Bronchial epithelial cell (primary cell): ENCODE measurements around the gene KRTAP15-1. TPM values are rescaled to one million over a fixed set of nuclear protein-coding genes. Genes with fewer than 3 reads are reported as not detected.
A peak's percentile ranks its signal among the peaks of the same experiment; 100 is the strongest.

Experiments
- DNase-seq: peaks from one replicate; pipeline ENCODE4 v3.0.0-alpha.2; 2010; ENCODE audit warnings: low read depth
- FAIRE-seq: peaks from 2 replicates; lab custom pipeline; 2011; peaks lifted over from hg19 to GRCh38; lab: Jason Lieb, UNC
- H3K27me3 ChIP-seq: 2 replicates; pipeline ENCODE4 v1.5.1; 2011; ENCODE audit warnings: low read length; ENCODE audit not compliant: control insufficient read depth, insufficient read depth
- H3K36me3 ChIP-seq: 2 replicates; pipeline ENCODE4 v1.5.1; 2011; ENCODE audit warnings: low read length; ENCODE audit not compliant: control insufficient read depth, insufficient read depth
- H3K4me3 ChIP-seq: 2 replicates; pipeline ENCODE4 v1.5.1; 2011; ENCODE audit warnings: mild to moderate bottlenecking, low read depth, low read length, control low read depth
- total RNA-seq: library from RNA; depleted of rRNA; stranded (reverse); fragments of >200 nt; gene quantifications from 2 replicates; pipeline ENCODE4 v1.2.1, GENCODE V29; 2014
- TF ChIP-seq, protein P1 (sequence below): IDR thresholded peaks from 2 replicates; pipeline ENCODE4 v1.5.1; 2011; ENCODE audit warnings: mild to moderate bottlenecking, moderate library complexity, low read length, control low read depth, inconsistent platforms; ENCODE audit not compliant: insufficient read depth, severe bottlenecking

The KRTAP15-1 gene
- total RNA-seq, 1 donor from 2014 or later: not detected

- Histone ChIP-seq H3K4me3 (no peak overlapping the region), H3K36me3 (no peaks in the 10 kb centered on the region), H3K27me3 (no peaks in the 10 kb centered on the region)
- TF ChIP-seq, protein P1, sequence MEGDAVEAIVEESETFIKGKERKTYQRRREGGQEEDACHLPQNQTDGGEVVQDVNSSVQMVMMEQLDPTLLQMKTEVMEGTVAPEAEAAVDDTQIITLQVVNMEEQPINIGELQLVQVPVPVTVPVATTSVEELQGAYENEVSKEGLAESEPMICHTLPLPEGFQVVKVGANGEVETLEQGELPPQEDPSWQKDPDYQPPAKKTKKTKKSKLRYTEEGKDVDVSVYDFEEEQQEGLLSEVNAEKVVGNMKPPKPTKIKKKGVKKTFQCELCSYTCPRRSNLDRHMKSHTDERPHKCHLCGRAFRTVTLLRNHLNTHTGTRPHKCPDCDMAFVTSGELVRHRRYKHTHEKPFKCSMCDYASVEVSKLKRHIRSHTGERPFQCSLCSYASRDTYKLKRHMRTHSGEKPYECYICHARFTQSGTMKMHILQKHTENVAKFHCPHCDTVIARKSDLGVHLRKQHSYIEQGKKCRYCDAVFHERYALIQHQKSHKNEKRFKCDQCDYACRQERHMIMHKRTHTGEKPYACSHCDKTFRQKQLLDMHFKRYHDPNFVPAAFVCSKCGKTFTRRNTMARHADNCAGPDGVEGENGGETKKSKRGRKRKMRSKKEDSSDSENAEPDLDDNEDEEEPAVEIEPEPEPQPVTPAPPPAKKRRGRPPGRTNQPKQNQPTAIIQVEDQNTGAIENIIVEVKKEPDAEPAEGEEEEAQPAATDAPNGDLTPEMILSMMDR: no peak
- FAIRE-seq (no peak), DNase-seq (no peak)
Measured at GRCh38 chr21:30443226-30443625, 3.2 kb downstream of the KRTAP15-1 start.

GRCh38 chr21:30444204-30444603, 4.1 kb downstream of the KRTAP15-1 start:
- TF ChIP-seq, protein P1: peak; percentile 16
- DNase-seq: peak; percentile 2
- FAIRE-seq: no peak
- H3K36me3 ChIP-seq: no peaks in the 10 kb centered on the region
- no peaks in the 10 kb centered on the region for H3K27me3 ChIP-seq
- no peak overlapping the region for H3K4me3 ChIP-seq

GRCh38 chr21:30447056-30447455, 7.0 kb downstream of the KRTAP15-1 start:
- H3K27me3 ChIP-seq: no peaks in the 10 kb centered on the region
- DNase-seq: peak; percentile 36
- H3K4me3 ChIP-seq: no peak overlapping the region
- FAIRE-seq: no peak
- H3K36me3 ChIP-seq: no peaks in the 10 kb centered on the region
- TF ChIP-seq, protein P1: no peak

GRCh38 chr21:30448514-30448913, 8.4 kb downstream of the KRTAP15-1 start:
- no peak for FAIRE-seq
- TF ChIP-seq, protein P1: no peak
- no peak for DNase-seq
- H3K27me3 ChIP-seq: no peaks in the 10 kb centered on the region
- no peak overlapping the region for H3K4me3 ChIP-seq
- H3K36me3 ChIP-seq: no peaks in the 10 kb centered on the region

GRCh38 chr21:30463713-30464112, 23.6 kb downstream of the KRTAP15-1 start:
- no peaks in the 10 kb centered on the region for H3K36me3 ChIP-seq
- TF ChIP-seq, protein P1: peak; percentile 51
- no peak for FAIRE-seq

More at GRCh38 chr21:30463713-30464112, 23.6 kb downstream of the KRTAP15-1 start:
- DNase-seq: peak; percentile 17
- H3K4me3 ChIP-seq: no peak overlapping the region
- no peaks in the 10 kb centered on the region for H3K27me3 ChIP-seq
